ENCODE data around the gene PKD1. TPM values are rescaled to one million over a fixed set of nuclear protein-coding genes. Genes with fewer than 3 reads are reported as not detected.

Gene PKD1
- total RNA-seq, 1 experiment from 2014 or later, result 98.8 TPM

DNA sequence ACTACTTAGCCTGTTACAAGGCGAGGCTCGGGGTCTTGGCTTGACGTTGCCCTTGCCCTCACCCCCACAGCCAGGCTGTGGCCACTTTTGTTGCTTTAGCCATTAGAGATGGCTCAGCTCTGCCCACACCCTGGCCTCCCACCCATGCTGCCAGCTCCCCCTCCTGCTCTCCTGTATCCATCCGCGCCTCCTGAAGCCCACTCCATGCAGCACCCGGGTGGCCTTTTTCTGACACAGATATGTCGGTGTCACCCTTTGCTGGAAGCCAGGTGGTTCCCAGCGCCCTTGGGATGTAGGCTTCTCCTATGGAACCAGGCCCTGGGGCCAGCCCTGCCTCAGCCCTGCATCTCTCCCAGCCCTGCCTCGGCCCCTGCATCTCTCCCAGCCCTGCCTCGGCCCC, 78.3 kb downstream of the PKD1 start:
- no peak for DNase-seq (ENCODE audit: extremely low read depth, low read depth)

DNA sequence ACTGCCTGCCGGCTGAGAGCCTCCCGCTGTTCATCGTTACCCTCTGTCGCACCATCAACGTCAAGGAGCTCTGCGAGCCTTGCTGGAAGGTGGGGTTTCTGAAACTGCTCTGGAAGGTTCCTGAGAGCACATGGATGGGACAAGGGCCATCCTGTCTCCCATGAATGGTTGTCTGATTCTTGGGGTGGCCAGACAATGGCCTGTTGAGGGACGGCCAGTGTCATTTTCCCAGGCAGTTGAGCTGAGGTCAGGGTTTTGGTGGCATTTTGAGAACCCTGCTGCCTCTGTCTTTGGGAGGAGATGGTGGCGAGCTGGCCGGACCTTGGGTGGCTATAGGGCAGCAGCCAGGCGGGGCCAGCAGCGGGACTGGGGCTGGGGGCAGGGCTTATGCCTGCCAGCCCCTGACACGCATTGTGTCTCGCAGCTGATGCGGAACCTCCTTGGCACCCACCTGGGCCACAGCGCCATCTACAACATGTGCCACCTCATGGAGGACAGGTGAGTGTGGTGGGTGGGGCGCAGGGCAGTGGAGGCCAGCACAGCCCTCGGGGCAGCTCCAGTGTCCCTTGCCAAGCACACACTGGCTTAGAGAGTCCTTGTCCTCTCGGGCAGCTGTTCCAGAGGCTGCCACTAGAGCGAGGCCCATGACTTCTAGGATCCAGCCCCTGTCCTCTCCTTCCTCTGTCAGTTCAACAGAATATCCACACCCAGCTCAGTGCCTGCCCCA, 78.9 kb downstream of the PKD1 start:
- DNase-seq (ENCODE audit: extremely low read depth, low read depth), result no peak

DNA sequence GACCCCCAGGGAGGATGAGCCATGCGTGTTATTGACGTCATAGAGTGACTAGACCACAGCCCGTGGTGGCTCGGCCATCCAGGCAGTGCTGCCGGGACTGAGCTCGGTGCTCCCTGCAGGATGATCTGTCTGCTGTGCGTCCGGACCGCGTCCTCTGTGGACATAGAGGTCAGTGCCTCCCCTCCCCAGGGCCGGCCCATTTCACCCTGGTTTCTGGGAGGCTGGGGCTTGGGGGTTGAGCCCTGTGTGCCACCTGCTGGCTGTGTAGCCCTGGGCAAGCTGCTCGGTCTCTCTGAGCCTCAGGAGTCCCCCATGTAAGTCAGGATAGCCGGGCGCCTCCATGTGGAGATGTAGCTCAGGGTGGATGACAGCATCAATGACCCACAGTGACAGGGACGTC, 79.6 kb downstream of the PKD1 start:
- peak; percentile 14 for DNase-seq (ENCODE audit: extremely low read depth, low read depth)

- no peak for DNase-seq (ENCODE audit: extremely low read depth, low read depth)
These were observed 81.0 kb downstream of the PKD1 start for GRCh38 chr16:2054543-2055245.

DNA sequence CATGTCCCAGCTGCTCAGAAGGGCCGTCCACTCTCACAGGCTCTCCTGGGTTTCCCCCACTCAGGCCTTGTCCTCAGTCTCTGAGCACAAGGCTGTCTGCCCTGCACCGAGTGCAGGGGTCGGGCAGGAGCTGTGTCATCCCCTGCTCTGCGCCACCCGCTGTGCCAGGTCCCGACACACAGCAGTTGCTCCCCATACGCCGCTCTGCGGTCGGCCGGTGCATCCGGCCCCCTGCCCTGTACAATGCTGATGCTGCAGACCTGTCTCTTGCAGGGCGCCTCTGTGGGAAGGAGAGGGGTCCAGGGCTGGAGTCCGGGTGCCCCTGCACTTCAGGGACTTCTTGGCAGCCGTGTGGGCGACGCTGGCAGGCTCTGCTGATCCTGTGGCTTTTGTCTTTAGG, 81.8 kb downstream of the PKD1 start:
- DNase-seq (ENCODE audit: extremely low read depth, low read depth), result no peak

DNA sequence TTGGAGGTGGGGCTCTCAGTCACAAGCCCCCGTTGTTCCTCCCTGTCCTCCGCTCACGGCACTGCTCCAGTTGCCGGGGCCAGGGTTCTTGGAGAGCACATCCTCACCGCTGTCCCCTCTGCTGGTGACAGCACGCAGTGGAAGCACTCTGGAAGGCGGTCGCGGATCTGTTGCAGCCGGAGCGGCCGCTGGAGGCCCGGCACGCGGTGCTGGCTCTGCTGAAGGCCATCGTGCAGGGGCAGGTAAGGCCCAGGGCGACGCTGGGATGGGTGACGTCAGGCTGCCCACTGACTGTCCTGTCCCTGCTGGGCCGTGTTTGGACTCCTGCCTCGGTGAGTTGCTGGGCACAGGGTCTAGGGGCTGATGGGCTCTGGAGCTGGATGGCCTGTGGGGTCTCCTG, 82.5 kb downstream of the PKD1 start:
- DNase-seq (ENCODE audit: extremely low read depth, low read depth), result no peak

DNA sequence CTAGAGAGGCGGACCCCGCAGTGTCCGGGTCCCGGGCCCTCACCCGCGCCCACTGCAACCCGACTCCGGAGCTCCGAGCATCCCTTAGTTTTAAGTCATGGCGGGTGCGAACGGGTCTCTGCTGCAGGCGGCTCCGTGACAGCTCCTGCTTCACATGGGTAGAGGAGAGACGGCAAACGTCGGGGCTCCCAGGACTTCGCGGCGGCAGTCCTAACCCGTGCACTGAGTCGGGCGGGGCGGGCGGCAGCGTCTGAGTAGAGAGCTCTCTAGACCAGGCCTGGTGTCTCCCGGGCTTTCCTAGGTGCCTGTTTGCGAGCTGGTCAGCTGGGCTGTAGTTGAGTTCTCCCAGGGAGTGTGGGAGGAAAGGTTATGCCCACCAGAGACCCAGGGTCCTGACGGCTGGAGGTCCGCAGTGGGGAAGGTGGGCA, 87.6 kb downstream of the PKD1 start:
- no peak for DNase-seq (ENCODE audit: extremely low read depth, low read depth)

DNA sequence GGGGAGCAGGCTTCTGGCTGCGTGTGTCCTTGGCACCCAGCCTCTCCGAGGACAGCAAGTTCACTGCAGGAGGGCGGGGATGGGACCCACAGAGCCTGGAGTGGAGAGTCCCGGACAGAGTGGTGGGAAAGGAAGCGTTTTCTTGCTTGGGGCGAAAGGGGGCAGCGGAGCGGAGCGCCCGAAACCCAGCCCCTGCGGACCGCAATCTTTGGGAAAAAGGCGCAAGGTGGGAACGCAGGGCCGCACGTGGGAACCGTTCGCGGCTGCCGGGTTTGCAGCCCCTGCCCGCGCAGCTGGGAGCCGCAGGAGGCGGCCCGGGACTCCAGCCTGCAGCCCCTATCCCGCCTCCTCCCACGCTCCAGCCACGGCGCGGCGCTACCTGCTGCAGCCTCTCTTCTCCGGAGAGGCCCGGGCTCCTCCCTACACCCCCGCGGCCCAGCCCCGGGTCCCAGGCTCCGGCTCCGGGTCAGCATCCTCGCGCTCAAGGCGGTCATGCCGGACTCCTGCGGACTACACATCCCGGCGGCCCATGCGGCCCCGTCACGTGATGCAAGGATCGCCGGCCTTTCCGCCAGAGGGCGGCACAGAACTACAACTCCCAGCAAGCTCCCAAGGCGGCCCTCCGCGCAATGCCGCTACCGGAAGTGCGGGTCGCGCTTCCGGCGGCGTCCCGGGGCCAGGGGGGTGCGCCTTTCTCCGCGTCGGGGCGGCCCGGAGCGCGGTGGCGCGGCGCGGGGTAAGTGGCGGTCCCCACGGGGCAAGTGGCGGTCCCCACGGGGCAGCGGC, 88.2 kb downstream of the PKD1 start, which contains the start of the genes NTHL1 and TSC2:
TSS of gene NTHL1 (minus strand) at position 505 of the 786 bp plus-strand sequence. CDS start at position 494, 11 bp downstream.
TSS of gene TSC2 (plus strand) at position 656 of the 786 bp plus-strand sequence. CDS start 631 bp downstream, outside the sequence.
- DNase-seq (ENCODE audit: extremely low read depth, low read depth), result peak; percentile 93

GRCh38 chr16:2046893-2047329, 88.8 kb downstream of the PKD1 start:
- no peak for DNase-seq (ENCODE audit: extremely low read depth, low read depth)

GRCh38 chr16:2045965-2046892, 89.5 kb downstream of the PKD1 start:
- no peak for DNase-seq (ENCODE audit: extremely low read depth, low read depth)

GRCh38 chr16:2044541-2044940, 91.2 kb downstream of the PKD1 start:
- DNase-seq (ENCODE audit: extremely low read depth, low read depth), result no peak

- no peak for DNase-seq (ENCODE audit: extremely low read depth, low read depth)
These were observed 91.8 kb downstream of the PKD1 start for GRCh38 chr16:2043667-2044451.

GRCh38 chr16:2042986-2043666, 92.6 kb downstream of the PKD1 start:
- no peak for DNase-seq (ENCODE audit: extremely low read depth, low read depth)

- DNase-seq (ENCODE audit: extremely low read depth, low read depth), result no peak
These were observed 93.3 kb downstream of the PKD1 start for GRCh38 chr16:2042171-2042985.

GRCh38 chr16:2040787-2041522, 94.7 kb downstream of the PKD1 start:
- no peak for DNase-seq (ENCODE audit: extremely low read depth, low read depth)

DNA sequence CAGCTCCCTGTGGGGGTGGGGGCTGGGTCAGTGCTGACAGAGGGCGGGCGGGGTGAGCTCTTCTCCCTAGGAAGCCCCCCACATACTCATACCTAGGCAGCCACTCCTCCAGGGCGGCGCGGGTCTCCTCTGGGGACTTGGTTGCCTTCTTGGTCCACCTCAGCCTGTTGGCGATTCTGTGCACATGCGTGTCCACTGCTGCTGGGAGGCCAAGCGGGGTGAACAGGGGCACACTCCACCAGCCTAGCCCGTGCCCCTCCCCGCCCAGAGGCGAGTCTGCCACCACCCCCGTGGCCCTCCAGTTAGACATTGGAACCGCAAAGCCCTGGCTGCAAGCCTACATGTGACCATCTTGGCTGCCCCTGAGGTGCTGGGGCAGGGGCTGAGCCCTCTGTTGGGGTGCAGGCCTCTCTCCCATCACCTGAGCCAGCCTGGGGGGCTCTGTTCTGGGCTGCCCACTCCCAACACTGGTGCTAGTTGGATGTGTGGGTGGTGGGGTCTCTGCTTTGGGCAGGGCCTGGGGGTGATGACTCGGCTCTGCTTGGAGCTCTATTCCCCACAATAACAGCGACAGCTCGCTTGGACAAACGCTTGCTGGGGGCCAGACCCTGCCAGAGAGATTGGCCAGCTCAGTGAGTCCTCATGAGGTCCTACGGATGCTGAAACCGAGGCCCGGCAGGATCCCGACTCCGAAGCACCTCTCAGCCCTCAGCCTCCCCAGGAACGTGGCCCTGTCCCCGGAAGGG, 95.5 kb downstream of the PKD1 start:
- no peak for DNase-seq (ENCODE audit: extremely low read depth, low read depth)
